HL-60 (cell line): ENCODE results near the gene ARHGAP23.
"Not testable (repeated sequence)": the region's sequence is repeated elsewhere in the genome, so short reads cannot be mapped to it uniquely, and the experiment has no call there.

ENCODE experiments used
- CTCF ChIP-seq: IDR thresholded peaks from one replicate; pipeline ENCODE4 v1.5.1; 2011; ENCODE audit warnings: low read length, control low read depth, inconsistent platforms; ENCODE audit not compliant: insufficient read depth
- GABPA ChIP-seq: IDR thresholded peaks from 2 replicates; pipeline ENCODE4 v1.6.1; 2012; ENCODE audit warnings: low read depth
- POLR2AphosphoS5 ChIP-seq: IDR thresholded peaks from 2 replicates; pipeline ENCODE4 v1.6.1; 2012; ENCODE audit warnings: low read depth
- REST ChIP-seq: IDR thresholded peaks from 2 replicates; pipeline ENCODE4 v1.6.1; 2012; ENCODE audit warnings: low read depth; ENCODE audit not compliant: insufficient replicate concordance
- SPI1 ChIP-seq: IDR thresholded peaks from 2 replicates; pipeline ENCODE4 v1.6.1; 2012; ENCODE audit warnings: low read depth, mild to moderate bottlenecking, borderline replicate concordance

GRCh38 chr17:38478667-38479066 lies 50.4 kb downstream of the ARHGAP23 start:
- TF ChIP-seq CTCF, REST, SPI1, GABPA, POLR2AphosphoS5: not testable (repeated sequence)
